HepG2 (cell line): ENCODE results near the gene TCF25. TPM values are rescaled to one million over a fixed set of nuclear protein-coding genes. Genes with fewer than 3 reads are reported as not detected.

Experiments
- ATAC-seq: fragments of 200-7000 bp; cut with Tn5 transposase; 3 replicates; pipeline ENCODE4 v1.9.1; 2020; ENCODE audit warnings: mild to moderate bottlenecking, moderate library complexity
- BruUV-seq: library from RNA; stranded (reverse); fragments of 400-500 nt; replicated peaks from 2 replicates; lab custom pipeline; 2021; lab: Mats Ljungman, UMichigan
- CTCF ChIA-PET: fragments of 300-600 bp; formaldehyde crosslinking; extraction: SDS; loops from one replicate; lab custom pipeline; 2021; ENCODE audit warnings: low total read pairs, inconsistent platforms, low intra/inter-chr PET ratio; lab: Yijun Ruan, JAX
- POLR2A ChIA-PET: fragments of 350-600 bp; sonication (Branson Sonifier 250); formaldehyde crosslinking; loops from one replicate; lab custom pipeline; 2020; ENCODE audit warnings: antibody characterized with exemption, inconsistent platforms; lab: Yijun Ruan, JAX
- DNase-seq: peaks from one replicate; pipeline ENCODE4 v3.0.0-alpha.2; 2015; ENCODE audit warnings: low spot score
- FAIRE-seq: peaks from 3 replicates; lab custom pipeline; 2011; peaks lifted over from hg19 to GRCh38; lab: Jason Lieb, UNC
- H2AFZ ChIP-seq: one replicate; pipeline ENCODE4 v1.6.1; 2011; ENCODE audit warnings: low read length, inconsistent platforms
- H3K27ac ChIP-seq: fragments of 300-600 bp; 3 replicates; pipeline ENCODE4 v1.8.0; 2011; ENCODE audit warnings: mixed run types, mild to moderate bottlenecking, mixed read lengths, low read length, inconsistent platforms; ENCODE audit not compliant: insufficient read depth; ENCODE audit errors: extremely low read length
- H3K27me3 ChIP-seq, 2 experiments: fragments of 200-600 bp in 1 of 2; 2 replicates in 1 of 2; 3 replicates in 1 of 2; pipeline versions ENCODE4 v1.6.0 to v1.8.0; 2011; ENCODE audit warnings: low read length in 2 of 2, mild to moderate bottlenecking in 2 of 2, moderate library complexity in 2 of 2, inconsistent platforms in 1 of 2; ENCODE audit not compliant: insufficient read depth in 2 of 2, control insufficient read depth in 1 of 2
- H3K36me3 ChIP-seq, 2 experiments: fragments of 200-600 bp in 1 of 2; replicated peaks in 1 of 2; 2 replicates in 1 of 2; 3 replicates in 1 of 2; pipeline versions ENCODE4 v1.5.1 to v1.8.0; 2011; ENCODE audit warnings: low read length in 2 of 2, inconsistent platforms in 1 of 2; ENCODE audit not compliant: insufficient read depth in 2 of 2, control insufficient read depth in 1 of 2
- H3K4me1 ChIP-seq: 2 replicates; pipeline ENCODE4 v1.5.1; 2012; ENCODE audit warnings: low read length, inconsistent platforms; ENCODE audit not compliant: insufficient read depth
- H3K4me2 ChIP-seq: 2 replicates; pipeline ENCODE4 v1.6.0; 2011; ENCODE audit warnings: low read depth, low read length, inconsistent platforms
- H3K4me3 ChIP-seq, 3 experiments: fragments of 200-600 bp in 1 of 3; sonication (generic), shearing (Covaris generic) in 1 of 3; replicated peaks in 1 of 3; 2 replicates each; pipeline ENCODE4 v1.5.1; 2011 to 2016; ENCODE audit warnings: low read length in 3 of 3, inconsistent platforms in 2 of 3, low read depth in 2 of 3, mild to moderate bottlenecking in 2 of 3, control low read depth in 1 of 3, mixed read lengths in 1 of 3; ENCODE audit not compliant: insufficient read depth in 1 of 3
- H3K79me2 ChIP-seq: one replicate; pipeline ENCODE4 v1.6.1; 2011; ENCODE audit warnings: low read length, inconsistent platforms; ENCODE audit not compliant: insufficient read depth
- H3K9ac ChIP-seq: 2 replicates; pipeline ENCODE4 v1.6.0; 2011; ENCODE audit warnings: mild to moderate bottlenecking, low read depth, low read length, inconsistent platforms; ENCODE audit not compliant: insufficient read depth
- H3K9me3 ChIP-seq: 2 replicates; pipeline ENCODE4 v1.5.1; 2012; ENCODE audit warnings: mild to moderate bottlenecking, low read length
- H4K20me1 ChIP-seq: 2 replicates; pipeline ENCODE4 v1.6.0; 2011; ENCODE audit warnings: inconsistent platforms, mild to moderate bottlenecking, low read length, moderate library complexity; ENCODE audit not compliant: insufficient read depth
- PCBP1 ChIP-seq: fragments of 200-400 bp; formaldehyde crosslinking; IDR thresholded peaks from 2 replicates; pipeline ENCODE4 v1.6.1; 2017; ENCODE audit warnings: mild to moderate bottlenecking, low read depth, low read length, borderline replicate concordance
- SNRNP70 ChIP-seq: fragments of 200-400 bp; formaldehyde crosslinking; IDR thresholded peaks from 2 replicates; pipeline ENCODE4 v1.6.1; 2017; ENCODE audit warnings: mild to moderate bottlenecking, low read depth, low read length, moderate library complexity
- TEAD2 ChIP-seq: sonication (generic); formaldehyde crosslinking; IDR thresholded peaks from 2 replicates; pipeline ENCODE4 v1.9.0; 2021; ENCODE audit warnings: missing genetic modification reagents
- ZNF263 ChIP-seq: sonication (generic); formaldehyde crosslinking; IDR thresholded peaks from 2 replicates; pipeline ENCODE4 v1.4.0; 2020; ENCODE audit warnings: missing genetic modification reagents
- WGBS: methylation state at CpG from one replicate; pipeline ENCODE4 v1.1.6; 2017; ENCODE audit warnings: low lambda C conversion rate; 5-methylcytosine and 5-hydroxymethylcytosine counted together
- in situ Hi-C: cut with HindIII; loops from 2 replicates; pipeline ENCODE4 v1.10.0; 2017; ENCODE audit warnings: low pct_unique_long_range_greater_than_20kb; ENCODE audit not compliant: extremely low pct_ligation_motif_present
- intact Hi-C: fragments of 100-400 bp; cut with micrococcal nuclease; formaldehyde crosslinking; loops from one replicate; pipeline ENCODE4 v1.10.0; 2022; ENCODE audit not compliant: unreplicated experiment
- polyA plus RNA-seq, 8 experiments: library from polyadenylated mRNA; depleted of rRNA in 3 of 8; stranded (reverse) in 7 of 8; unstranded in 1 of 8; fragments of >200 nt; fragmentation: Illumina TruSeq in 4 of 8; extraction: Trizol in 4 of 8; gene quantifications; 2 replicates each; pipeline versions ENCODE4 v1.2.1 to v1.2.3, GENCODE V29; 2011 to 2016; ENCODE audit warnings: low read depth in 4 of 8, missing spikeins in 1 of 8, mixed read lengths in 1 of 8; ENCODE audit not compliant: insufficient read depth in 1 of 8
- total RNA-seq, 5 experiments: library from RNA; depleted of rRNA; stranded (reverse); fragments of >200 nt; fragmentation: Illumina TruSeq; extraction: Trizol; gene quantifications; 2 replicates each; pipeline ENCODE4 v1.2.3, GENCODE V29; 2016; ENCODE audit warnings: low read depth in 1 of 5
- TF ChIP-seq, protein P1 (sequence below): sonication (generic); formaldehyde crosslinking; IDR thresholded peaks from 2 replicates; pipeline ENCODE4 v1.8.0; 2022; ENCODE audit warnings: mild to moderate bottlenecking, missing genetic modification reagents; ENCODE audit not compliant: insufficient replicate concordance

TCF25 gene
- total and polyA plus RNA-seq, 2 of the 13 experiments (the other 11 are each of a cell fraction or from before 2014, with no cell fraction given) = 138 to 206 TPM

DNA sequence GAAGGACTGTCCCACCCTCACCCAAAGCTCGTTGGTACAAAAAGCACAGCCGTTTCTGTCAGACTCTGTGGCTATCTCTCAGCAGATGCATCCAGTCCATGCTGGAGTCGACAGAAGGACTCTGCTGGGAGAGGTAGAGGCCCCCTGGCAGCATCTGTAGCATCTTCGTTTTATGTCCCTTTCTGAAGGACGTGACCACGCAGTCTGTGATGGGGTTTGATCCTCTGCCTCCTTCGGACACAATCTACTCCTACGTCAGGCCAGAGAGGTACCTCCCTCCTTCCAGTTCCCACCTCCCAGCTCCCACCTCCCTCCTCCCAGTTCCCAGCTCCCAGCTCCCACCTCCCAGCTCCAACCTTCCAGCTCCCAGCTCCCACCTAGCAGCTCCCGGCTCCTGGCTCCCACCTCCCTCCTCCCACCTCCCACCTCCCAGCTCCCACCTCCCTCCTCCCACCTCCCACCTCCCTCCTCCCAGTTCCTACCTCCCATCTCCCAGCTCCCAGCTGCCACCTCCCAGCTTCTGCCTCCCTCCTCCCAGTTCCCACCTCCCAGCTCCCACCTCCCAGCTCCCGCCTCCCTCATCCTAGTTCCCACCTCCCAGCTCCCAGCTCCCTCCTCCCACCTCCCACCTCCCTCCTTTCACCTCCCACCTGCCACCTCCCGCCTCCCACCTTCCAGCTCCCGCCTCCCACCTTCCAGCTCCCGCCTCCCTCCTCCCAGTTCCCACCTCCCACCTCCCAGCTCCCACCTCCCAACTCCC, 33.8 kb downstream of the TCF25 start:
- Histone ChIP-seq H3K4me1 (no peaks in the 10 kb centered on the region; the same call in 1 of the 2 replicates), H2AFZ (no peak overlapping the region), H3K9ac (no peak overlapping the region), H4K20me1 (no peaks in the 10 kb centered on the region; the same call in 1 of the 2 replicates), H3K79me2 (no peaks in the 10 kb centered on the region), H3K4me2 (no peak overlapping the region), H3K36me3 (peaks cover 31 to 45% of the 10 kb centered on the region in 2 experiments), H3K4me3 (no peak overlapping the region), H3K27me3 (no peaks in the 10 kb centered on the region), H3K9me3 (no peaks in the 10 kb centered on the region), H3K27ac (no peak overlapping the region)
- intact Hi-C loops = no loop called here
- FAIRE-seq (no peak), DNase-seq (no peak), ATAC-seq (no peak)
- in situ Hi-C loops = no loop called here
- CTCF ChIA-PET = no interaction called here
- TF ChIP-seq, protein P1, sequence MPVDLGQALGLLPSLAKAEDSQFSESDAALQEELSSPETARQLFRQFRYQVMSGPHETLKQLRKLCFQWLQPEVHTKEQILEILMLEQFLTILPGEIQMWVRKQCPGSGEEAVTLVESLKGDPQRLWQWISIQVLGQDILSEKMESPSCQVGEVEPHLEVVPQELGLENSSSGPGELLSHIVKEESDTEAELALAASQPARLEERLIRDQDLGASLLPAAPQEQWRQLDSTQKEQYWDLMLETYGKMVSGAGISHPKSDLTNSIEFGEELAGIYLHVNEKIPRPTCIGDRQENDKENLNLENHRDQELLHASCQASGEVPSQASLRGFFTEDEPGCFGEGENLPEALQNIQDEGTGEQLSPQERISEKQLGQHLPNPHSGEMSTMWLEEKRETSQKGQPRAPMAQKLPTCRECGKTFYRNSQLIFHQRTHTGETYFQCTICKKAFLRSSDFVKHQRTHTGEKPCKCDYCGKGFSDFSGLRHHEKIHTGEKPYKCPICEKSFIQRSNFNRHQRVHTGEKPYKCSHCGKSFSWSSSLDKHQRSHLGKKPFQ (CRISPR knock-in tag) = peak; percentile 83
- TF ChIP-seq PCBP1 (0 out of 2 replicates have a peak, but pooled peaks have one; percentile 35), ZNF263 (CRISPR knock-in tag) (0 out of 2 replicates have a peak, but pooled peaks have one; percentile 30), TEAD2 (no peak), SNRNP70 (no peak)
- 97% methylated on average over 13 of the region's 13 CpGs for WGBS
- POLR2A ChIA-PET = interaction anchor here (0.8 to 8.1 kb wide), 5 partner anchors 11 to 69 kb away, joined by 3 to 78 read pairs (median 12); partner anchors contain the start of genes MC1R, TCF25 and TUBB3
- no TSS peak for BruUV-seq
